NCI-H526 (cell line): Measurements from ENCODE around the gene LIPE.
A peak's percentile ranks its signal among the peaks of the same experiment; 100 is the strongest.
"Not testable (repeated sequence)": the region's sequence is repeated elsewhere in the genome, so short reads cannot be mapped to it uniquely, and the experiment has no call there.

Experiments
- DNase-seq, 2 experiments: peaks; one replicate each; lab custom pipeline; 2025; lab: John Stamatoyannopoulos, UW

Gene LIPE

GRCh38 chr19:42427313-42427712 lies at the start of gene LIPE:
LIPE (minus strand) TSS chr19:42427388; CDS start chr19:42427149, 239 bp downstream.
- no peak for DNase-seq

DNA sequence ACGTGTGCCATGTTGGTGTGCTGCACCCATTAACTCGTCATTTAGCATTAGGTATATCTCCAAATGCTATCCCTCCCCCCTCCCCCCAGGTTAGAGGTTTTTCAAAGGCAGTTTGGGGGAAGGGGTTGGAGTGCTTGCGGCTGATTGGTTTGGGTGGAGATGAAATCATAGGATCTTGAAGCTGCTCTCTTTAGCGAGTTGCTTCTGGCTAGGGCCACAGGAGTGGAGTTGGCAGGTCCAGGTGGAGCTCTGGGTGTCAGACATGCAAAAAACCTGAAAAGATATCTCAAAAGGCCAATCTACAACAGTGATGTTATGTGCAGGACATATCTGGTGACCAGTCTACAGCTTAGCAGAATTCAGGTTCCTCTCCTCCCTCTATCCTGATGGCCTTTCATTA lies 48.2 kb upstream of the LIPE start:
- DNase-seq, result no peak

GRCh38 chr19:42474743-42475142 lies 47.6 kb upstream of the LIPE start:
- DNase-seq, result no peak

GRCh38 chr19:42473686-42474085 lies 46.5 kb upstream of the LIPE start:
- no peak for DNase-seq

- no peak for DNase-seq
These were observed 45.4 kb upstream of the LIPE start for GRCh38 chr19:42472402-42473147.

GRCh38 chr19:42471554-42472249 lies 44.5 kb upstream of the LIPE start:
- no peak for DNase-seq

DNA sequence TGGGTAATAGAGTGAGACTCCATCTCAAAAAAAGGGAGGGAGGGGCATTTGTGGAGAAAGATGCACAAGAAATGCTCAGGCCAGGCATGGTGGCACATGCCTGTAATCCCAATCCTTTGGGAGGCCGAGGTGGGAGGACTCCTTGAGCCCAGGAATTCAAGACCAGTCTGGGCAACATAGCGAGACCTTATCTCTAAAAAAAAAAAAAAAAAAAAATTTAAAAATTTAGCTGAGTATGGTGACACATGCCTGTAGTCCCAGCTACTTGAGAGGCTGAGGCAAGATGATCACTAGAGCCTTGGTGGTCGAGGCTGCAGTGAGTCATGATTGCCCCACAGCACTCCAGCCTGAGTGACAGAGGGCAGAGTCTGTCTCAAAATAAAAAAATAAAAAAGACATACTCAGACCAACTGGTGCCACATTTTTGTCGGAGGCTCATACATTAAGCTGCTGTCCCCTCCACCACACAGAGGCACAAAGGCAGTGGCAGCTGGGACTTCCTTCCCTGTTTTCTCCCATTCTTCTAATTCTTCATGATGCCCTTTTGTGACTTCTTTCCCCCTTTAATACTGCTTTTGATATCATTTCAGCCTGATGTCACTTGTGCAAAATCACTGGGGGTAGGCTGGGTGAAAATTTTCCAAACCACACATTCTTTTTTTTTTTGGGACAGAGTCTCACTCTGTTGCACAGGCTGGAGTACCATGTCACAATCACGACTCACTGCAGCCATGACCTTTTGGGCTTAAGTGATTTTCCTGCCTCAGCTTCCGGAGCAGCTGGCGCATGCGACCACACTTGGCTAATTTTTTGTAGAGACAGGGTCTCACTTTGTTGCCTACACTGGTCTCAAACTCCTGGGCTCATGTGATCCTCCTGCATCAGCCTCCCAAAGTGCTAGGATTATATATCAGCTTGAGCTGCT lies 42.4 kb upstream of the LIPE start:
- DNase-seq, result no peak

- no peak for DNase-seq
These were observed 41.1 kb upstream of the LIPE start for GRCh38 chr19:42468273-42468796.

DNA sequence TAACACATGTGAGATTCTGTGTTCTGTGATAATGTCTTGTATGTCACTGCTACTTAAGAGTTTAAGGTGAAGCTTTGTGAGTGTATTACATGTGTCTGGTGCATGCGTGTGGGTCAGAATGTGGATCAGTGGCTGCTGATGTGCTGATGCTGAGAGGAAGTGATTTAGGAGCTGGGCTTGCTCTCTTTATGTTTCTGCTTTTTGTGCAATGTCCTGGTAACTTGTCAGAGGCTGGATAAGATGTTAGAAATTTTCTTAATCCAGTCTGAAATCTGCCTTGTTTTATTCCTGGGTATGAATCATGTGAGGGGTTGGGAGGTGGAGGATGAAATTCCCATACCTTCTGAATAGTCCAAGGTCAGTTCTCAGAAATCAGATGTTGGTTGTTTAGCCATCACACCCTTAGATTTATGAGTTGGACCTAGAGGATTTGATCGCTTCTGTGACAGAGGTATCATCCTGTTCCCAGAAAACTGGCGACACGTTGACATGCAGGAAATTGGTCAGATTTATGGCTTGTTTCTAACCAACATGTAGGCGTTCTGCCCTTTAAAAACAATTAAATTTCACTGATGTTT lies 40.1 kb upstream of the LIPE start:
- DNase-seq, result no peak

- peak in 1 of 2 experiments; percentile 50 for DNase-seq
These were observed 39.5 kb upstream of the LIPE start for GRCh38 chr19:42466521-42467182.

DNA sequence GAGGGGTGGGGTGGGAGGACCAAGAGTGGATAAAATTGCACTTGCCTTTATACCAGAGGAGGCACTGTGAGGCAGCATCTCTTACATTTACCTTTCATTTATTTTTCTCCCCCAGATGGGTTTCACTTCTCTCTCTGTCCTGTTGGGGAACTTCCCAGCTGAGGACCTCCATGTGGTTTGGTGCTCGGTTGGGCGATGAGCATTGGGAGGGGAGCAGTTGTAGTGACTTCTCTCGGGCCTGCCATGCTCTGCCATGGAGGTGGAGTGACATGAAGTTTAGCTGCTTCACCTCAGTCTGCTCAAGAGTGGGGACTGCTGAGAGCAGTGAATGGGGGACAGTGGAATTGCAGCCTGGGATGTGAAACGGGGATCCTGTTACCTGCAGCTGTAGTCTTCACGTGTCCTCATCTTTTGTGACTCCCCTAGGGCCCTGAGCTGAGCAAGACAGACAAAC lies 38.7 kb upstream of the LIPE start:
- DNase-seq, result no peak

GRCh38 chr19:42461700-42462324 lies 34.6 kb upstream of the LIPE start:
- peak; percentile 69 to 71 for DNase-seq

GRCh38 chr19:42461231-42461630 lies 34.0 kb upstream of the LIPE start:
- not testable (repeated sequence) for DNase-seq

DNA sequence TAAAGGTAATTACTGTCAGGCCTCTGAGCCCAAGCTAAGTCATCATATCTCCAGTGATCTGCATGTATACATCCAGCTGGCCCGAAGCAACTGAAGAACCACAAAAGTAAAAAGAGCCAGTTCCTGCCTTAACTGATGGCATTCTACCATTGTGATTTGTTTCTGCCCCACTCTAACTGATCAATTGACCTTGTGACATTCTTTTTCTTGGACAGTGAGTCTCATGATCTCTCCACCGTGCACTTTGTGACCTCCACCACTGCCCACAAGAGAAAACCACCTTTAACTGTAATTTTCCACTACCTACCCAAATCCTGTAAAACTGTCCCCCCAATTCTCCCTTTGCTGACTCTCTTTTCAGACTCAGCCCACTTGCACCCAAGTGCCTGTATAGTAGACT lies 32.7 kb upstream of the LIPE start:
- DNase-seq, result no peak

- no peak for DNase-seq
These were observed 28.5 kb upstream of the LIPE start for GRCh38 chr19:42455621-42456081.

DNA sequence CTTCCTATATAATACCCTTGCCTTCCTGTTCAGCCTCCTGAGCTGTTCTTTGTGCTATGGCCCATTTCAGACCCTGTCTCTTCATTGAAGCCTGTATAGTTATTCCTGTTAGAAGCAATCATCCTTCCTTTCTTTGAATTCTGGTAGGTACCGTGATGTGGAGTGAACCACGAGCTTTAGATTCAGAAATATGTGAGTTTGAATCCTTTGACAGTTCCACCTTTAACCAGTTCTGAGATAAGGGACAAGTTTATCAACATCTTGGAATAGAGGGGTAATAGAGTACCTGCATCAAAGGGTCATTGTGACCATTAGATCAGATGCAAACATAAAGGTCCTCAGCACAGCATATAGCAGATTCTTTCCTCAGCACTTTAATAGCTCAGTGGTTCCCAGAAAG lies 27.9 kb upstream of the LIPE start:
- DNase-seq, result no peak

GRCh38 chr19:42452590-42452989 lies 25.4 kb upstream of the LIPE start:
- no peak for DNase-seq

GRCh38 chr19:42450314-42450934 lies 23.2 kb upstream of the LIPE start:
- DNase-seq, result peak; percentile 80 to 91

GRCh38 chr19:42448306-42448705 lies 21.1 kb upstream of the LIPE start:
- not testable (repeated sequence) for DNase-seq

DNA sequence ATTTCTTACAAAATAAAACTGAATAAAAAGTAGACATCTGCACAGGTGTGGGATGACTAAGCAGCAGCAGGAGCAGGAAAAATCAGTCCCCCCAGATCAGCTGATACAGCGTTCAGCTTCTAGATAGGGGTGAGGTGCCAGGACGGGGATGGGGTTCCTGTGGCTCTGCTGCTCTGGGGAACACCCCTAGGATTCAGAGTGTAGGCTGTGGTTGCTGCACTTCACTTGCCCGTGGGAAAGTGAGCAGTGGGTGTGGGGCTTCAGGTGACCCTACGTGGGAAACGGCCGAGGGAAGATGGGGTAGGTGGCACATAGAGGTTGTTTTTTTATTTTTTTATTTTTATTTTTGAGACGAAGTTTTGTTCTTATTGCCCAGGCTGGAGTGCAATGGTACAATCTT lies 18.8 kb upstream of the LIPE start:
- DNase-seq, result no peak
